GM12864 (cell line): ENCODE results near the gene SPECC1L.

ENCODE experiments used
- DNase-seq: peaks from one replicate; pipeline ENCODE4 v3.0.0-alpha.2; 2011; ENCODE audit warnings: low read depth
- H3K4me3 ChIP-seq: 2 replicates; pipeline ENCODE4 v1.5.1; 2011; ENCODE audit warnings: mild to moderate bottlenecking, low read depth, low read length, control low read depth
- TF ChIP-seq, protein P1 (sequence below): IDR thresholded peaks from 2 replicates; pipeline ENCODE4 v1.5.1; 2011; ENCODE audit warnings: low read depth, mild to moderate bottlenecking, moderate library complexity, low read length, control low read depth, inconsistent platforms; ENCODE audit errors: missing control alignments

SPECC1L gene

GRCh38 chr22:24450610-24451009, 180.0 kb downstream of the SPECC1L start:
- no peak for DNase-seq
- H3K4me3 ChIP-seq: no peak overlapping the region
- TF ChIP-seq, protein P1, sequence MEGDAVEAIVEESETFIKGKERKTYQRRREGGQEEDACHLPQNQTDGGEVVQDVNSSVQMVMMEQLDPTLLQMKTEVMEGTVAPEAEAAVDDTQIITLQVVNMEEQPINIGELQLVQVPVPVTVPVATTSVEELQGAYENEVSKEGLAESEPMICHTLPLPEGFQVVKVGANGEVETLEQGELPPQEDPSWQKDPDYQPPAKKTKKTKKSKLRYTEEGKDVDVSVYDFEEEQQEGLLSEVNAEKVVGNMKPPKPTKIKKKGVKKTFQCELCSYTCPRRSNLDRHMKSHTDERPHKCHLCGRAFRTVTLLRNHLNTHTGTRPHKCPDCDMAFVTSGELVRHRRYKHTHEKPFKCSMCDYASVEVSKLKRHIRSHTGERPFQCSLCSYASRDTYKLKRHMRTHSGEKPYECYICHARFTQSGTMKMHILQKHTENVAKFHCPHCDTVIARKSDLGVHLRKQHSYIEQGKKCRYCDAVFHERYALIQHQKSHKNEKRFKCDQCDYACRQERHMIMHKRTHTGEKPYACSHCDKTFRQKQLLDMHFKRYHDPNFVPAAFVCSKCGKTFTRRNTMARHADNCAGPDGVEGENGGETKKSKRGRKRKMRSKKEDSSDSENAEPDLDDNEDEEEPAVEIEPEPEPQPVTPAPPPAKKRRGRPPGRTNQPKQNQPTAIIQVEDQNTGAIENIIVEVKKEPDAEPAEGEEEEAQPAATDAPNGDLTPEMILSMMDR: no peak

GRCh38 chr22:24451162-24451561, 180.5 kb downstream of the SPECC1L start:
- TF ChIP-seq, protein P1: no peak
- H3K4me3 ChIP-seq: no peak overlapping the region
- DNase-seq: no peak

GRCh38 chr22:24453853-24454252, 183.2 kb downstream of the SPECC1L start:
- no peak overlapping the region for H3K4me3 ChIP-seq
- TF ChIP-seq, protein P1: no peak
- no peak for DNase-seq

DNA sequence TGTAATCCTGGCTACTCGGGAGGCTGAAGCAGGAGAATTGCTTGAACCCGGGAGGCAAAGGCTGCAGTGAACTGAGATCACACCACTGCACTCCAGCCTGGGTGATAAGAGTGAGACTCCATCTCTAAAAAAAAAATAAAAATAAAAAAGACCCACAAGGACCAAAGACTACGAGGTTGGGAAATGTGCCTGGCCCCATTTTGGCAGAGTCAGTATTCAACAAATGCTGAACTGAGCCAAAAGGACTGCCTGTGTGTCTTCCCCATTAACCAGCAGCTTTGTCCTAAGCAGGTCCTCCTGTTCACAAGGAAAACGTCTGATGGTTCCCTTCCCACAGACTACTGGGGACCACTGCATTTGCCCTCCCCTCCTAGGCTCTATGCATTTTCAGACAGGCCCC, 184.4 kb downstream of the SPECC1L start:
- no peak overlapping the region for H3K4me3 ChIP-seq
- DNase-seq: no peak
- TF ChIP-seq, protein P1: no peak

DNA sequence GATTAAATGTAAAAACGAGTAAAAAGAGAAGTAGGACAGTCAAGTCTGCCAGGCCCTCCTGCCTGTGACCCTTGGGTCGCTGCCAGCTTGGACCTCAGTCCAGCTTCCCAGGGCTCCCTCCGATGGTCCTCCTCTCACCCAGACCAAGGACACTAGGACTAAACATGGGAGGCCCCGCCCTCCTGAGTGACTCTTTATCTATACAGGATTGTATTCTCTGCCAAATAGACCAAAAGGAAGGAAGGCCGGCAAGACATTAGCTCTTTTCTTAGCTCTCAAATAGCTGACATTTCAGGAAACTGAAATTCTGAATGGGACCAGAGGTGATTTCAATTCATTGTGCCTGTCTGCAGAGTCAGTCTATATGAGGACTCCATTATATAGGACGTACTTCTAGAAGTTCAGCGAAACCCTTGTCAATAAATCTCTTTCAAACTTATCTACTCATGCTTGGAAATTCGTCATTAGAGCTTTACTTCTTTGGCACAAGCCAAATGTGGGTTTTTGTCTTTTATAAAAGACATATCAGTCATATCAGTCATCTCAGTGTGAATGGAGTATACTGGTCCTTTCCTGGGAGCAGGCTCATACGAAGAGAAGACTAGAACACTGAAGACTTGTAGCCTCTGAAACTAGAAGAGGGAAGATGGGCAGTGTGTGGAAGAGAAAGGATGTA, 185.3 kb downstream of the SPECC1L start:
- TF ChIP-seq, protein P1: no peak
- no peak overlapping the region for H3K4me3 ChIP-seq
- no peak for DNase-seq

DNA sequence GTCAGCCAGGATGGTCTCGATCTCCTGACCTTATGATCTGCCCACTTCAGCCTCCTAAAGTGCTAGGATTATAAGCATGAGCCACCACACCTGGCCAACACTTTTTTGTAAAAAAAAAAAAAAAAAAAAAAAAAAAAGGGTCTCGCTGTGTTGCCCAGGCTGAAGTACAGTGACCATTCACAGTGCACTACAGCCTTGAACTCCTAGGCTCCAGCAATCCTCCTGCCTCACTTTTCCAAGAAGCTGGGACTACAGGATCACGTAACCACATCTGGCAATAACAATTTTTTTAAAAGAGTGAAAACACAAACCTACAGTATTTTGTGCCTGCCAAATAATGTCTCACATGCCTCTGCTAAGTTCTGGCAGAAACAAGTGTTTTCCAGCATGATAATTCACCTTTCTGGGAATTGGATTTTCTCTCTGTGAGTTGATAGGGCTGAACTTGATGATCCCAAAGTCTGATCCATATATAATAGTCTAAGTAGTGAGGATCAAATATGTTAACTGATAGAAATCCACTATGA, 187.3 kb downstream of the SPECC1L start:
- no peak overlapping the region for H3K4me3 ChIP-seq
- TF ChIP-seq, protein P1: no peak
- no peak for DNase-seq

GRCh38 chr22:24459911-24460310, 189.3 kb downstream of the SPECC1L start:
- H3K4me3 ChIP-seq: no peak overlapping the region
- DNase-seq: no peak
- TF ChIP-seq, protein P1: no peak
